Epithelial cell of proximal tubule (primary cell): ENCODE measurements around the gene EIF2S2. TPM values are rescaled to one million over a fixed set of nuclear protein-coding genes. Genes with fewer than 3 reads are reported as not detected.

Experiments
- DNase-seq: peaks from one replicate; pipeline ENCODE4 v3.0.0-alpha.2; 2011; ENCODE audit warnings: low read depth
- H3K4me3 ChIP-seq: 2 replicates; pipeline ENCODE4 v1.5.1; 2011; ENCODE audit warnings: low read depth, mild to moderate bottlenecking, low read length
- CTCF ChIP-seq: conservative IDR thresholded peaks from 2 replicates; pipeline ENCODE4 v1.5.1; 2012; ENCODE audit warnings: low read depth, mild to moderate bottlenecking, low read length
- total RNA-seq: library from RNA; depleted of rRNA; stranded (reverse); fragments of >200 nt; gene quantifications from 2 replicates; pipeline ENCODE4 v1.2.3, GENCODE V29; 2015

EIF2S2 gene
- total RNA-seq, 1 donor from 2014 or later, result 103 TPM

DNA sequence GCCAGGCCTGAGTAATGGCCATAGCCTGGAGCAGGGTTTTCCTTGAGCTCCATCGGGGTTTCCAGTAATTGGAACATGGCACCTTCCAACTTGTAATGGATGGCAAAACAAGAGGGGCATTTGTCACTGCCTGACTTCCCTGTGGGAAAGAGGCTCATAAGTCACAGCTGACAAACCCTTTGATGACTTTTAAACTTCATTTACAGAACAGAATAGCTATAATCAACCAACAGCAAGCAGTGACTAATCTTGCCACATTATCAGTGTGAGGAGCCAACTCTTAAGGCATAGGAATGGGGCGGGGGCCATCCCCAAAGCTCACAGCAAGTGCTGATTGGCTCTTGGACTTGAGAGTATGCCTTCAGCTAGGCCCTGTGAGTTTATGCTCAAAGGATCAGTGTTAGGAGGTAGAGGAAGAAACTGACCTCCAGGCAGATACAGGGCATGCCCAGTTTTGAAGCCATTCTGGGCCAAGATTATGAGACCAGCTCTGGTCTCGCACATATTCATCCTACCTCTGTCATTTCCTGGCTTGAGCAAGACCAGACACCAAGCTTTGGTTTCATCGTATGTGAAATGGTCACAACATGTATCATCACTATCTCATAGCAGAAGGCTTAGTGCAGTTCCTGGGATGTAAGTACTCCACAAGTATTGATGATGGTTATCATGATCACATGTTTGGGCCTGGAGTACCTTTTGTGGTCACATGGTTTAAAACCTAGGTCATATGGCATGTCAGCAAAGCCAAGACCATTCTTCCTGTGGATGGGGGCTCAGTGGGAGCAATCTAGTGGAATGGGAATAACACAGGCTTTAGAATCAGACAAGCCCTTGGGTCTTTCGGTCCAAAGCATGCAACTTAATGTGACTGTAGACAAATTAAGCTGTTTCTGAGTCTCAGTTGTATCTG, 49.2 kb downstream of the EIF2S2 start:
- DNase-seq, result no peak
- H3K4me3 ChIP-seq, result no peak overlapping the region
- no peak for TF ChIP-seq CTCF

DNA sequence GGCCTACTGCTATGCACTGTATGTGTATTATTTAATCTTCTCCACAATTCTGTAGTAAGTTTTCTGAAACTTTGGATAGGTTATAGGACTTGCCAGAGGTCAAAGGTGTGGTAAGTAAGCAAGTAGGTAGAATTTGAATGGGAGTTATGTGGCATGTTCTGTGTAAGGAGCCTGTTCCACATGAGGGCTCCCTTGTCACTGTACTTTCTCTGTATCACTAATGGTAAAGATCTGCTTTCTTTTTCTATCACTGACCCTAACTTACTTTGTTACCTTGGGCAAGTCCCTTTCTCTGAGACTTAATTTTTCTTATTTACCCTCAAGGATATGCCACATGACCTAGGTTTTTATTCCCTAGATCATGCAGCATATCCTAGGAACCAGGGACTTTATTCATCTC, 50.3 kb downstream of the EIF2S2 start:
- no peak for DNase-seq
- TF ChIP-seq CTCF, result no peak
- no peak overlapping the region for H3K4me3 ChIP-seq

GRCh38 chr20:34060970-34061369, 51.1 kb downstream of the EIF2S2 start:
- no peak for TF ChIP-seq CTCF
- no peak overlapping the region for H3K4me3 ChIP-seq
- DNase-seq, result no peak

GRCh38 chr20:34058831-34059230, 53.2 kb downstream of the EIF2S2 start:
- H3K4me3 ChIP-seq, result no peak overlapping the region
- TF ChIP-seq CTCF, result no peak
- DNase-seq, result no peak

DNA sequence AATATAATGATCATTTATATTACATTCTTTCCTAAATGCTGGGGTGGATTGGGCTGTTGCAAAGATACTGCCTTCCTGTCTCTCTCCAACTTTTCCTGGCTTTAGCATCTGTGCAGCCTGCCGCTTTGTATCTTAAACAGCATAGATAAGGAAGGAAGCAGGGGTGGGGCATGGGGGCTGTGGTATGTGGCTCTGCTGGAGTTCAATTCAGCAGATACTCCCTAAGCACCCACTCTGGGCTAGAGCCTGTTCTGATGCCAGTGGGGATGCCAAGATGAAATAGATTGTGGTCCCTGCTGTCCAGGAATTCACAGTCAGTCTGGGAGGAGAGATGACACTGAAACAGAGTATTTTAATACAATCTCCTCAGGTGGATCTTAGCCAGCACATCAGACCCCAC, 56.8 kb downstream of the EIF2S2 start:
- H3K4me3 ChIP-seq, result no peak overlapping the region
- no peak for TF ChIP-seq CTCF
- DNase-seq, result no peak

DNA sequence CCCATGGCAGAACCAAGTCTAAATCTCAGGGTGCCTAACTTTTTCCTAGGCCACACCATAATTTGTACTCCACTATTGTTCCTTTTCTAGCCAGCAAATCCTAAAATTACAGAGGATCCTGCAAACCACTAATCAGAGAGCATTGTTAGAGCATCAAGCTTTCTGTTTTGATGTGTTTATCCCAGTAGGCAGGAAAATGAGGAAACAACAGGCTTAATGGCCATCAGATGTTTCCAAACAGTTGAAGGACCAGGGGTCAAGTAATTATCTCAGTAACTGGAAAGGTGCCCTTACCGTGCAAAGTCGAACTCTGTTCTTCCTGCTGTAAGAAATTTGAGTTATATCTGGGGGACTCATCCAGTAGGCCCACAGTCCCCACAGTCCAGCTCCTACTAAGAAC, 59.6 kb downstream of the EIF2S2 start:
- DNase-seq, result no peak
- TF ChIP-seq CTCF, result no peak
- no peak overlapping the region for H3K4me3 ChIP-seq
